CD8-positive, alpha-beta memory T cell (primary cell): Measurements from ENCODE around the gene SSMEM1. TPM values are rescaled to one million over a fixed set of nuclear protein-coding genes. Genes with fewer than 3 reads are reported as not detected.
A peak's percentile ranks its signal among the peaks of the same experiment; 100 is the strongest.
"Not testable (repeated sequence)": the region's sequence is repeated elsewhere in the genome, so short reads cannot be mapped to it uniquely, and the experiment has no call there.

Experiments
- CTCF ChIA-PET: fragments of 350-600 bp; sonication (Branson Sonifier 250); formaldehyde crosslinking; loops from one replicate; lab custom pipeline; 2021; ENCODE audit warnings: antibody characterized with exemption; lab: Charles Lee
- POLR2A ChIA-PET: fragments of 350-600 bp; sonication (Branson Sonifier 250); formaldehyde crosslinking; loops from one replicate; lab custom pipeline; 2021; ENCODE audit warnings: antibody characterized with exemption; lab: Charles Lee
- DNase-seq, 5 donors: peaks; one replicate each; pipeline versions ENCODE4 v3.0.0 to v3.0.0-alpha.2; 2020 to 2022; ENCODE audit warnings: mixed read lengths in 1 of 5
- H3K27ac ChIP-seq: one replicate; pipeline ENCODE4 v1.7.0; 2013; ENCODE audit warnings: low read depth, mild to moderate bottlenecking, low read length, moderate library complexity
- H3K27me3 ChIP-seq: 2 replicates; pipeline ENCODE4 v1.7.0; 2013; ENCODE audit warnings: low read length, mild to moderate bottlenecking; ENCODE audit not compliant: insufficient read depth, poor library complexity, severe bottlenecking
- H3K36me3 ChIP-seq: 2 replicates; pipeline ENCODE4 v1.7.0; 2013; ENCODE audit warnings: mild to moderate bottlenecking, low read length, moderate library complexity; ENCODE audit not compliant: insufficient read depth
- H3K4me1 ChIP-seq: 2 replicates; pipeline ENCODE4 v1.7.0; 2013; ENCODE audit warnings: mild to moderate bottlenecking, low read length, moderate library complexity; ENCODE audit not compliant: insufficient read depth
- H3K4me3 ChIP-seq: 2 replicates; pipeline ENCODE4 v1.7.0; 2013; ENCODE audit warnings: mild to moderate bottlenecking, low read length
- H3K9me3 ChIP-seq: 2 replicates; pipeline ENCODE4 v1.7.0; 2013; ENCODE audit warnings: mild to moderate bottlenecking, low read length
- H3K27ac Mint-ChIP-seq, 8 donors: one replicate each; pipeline ENCODE4 v1.8.0; 2020 to 2021; ENCODE audit warnings: mixed read lengths in 8 of 8, mild to moderate bottlenecking in 6 of 8, inconsistent platforms in 3 of 8, moderate library complexity in 3 of 8
- H3K27me3 Mint-ChIP-seq, 2 donors: one replicate each; pipeline ENCODE4 v1.8.0; 2020 to 2021; ENCODE audit warnings: mixed read lengths in 2 of 2, mild to moderate bottlenecking in 1 of 2, moderate library complexity in 1 of 2
- H3K36me3 Mint-ChIP-seq, 3 donors: one replicate each; pipeline ENCODE4 v1.8.0; 2020 to 2021; ENCODE audit warnings: mixed read lengths in 3 of 3, inconsistent platforms in 1 of 3, mild to moderate bottlenecking in 1 of 3
- H3K4me1 Mint-ChIP-seq, 3 donors: one replicate each; pipeline ENCODE4 v1.8.0; 2020 to 2021; ENCODE audit warnings: mixed read lengths in 3 of 3, inconsistent platforms in 1 of 3, mild to moderate bottlenecking in 1 of 3
- H3K4me3 Mint-ChIP-seq, 7 donors: one replicate each; pipeline ENCODE4 v1.8.0; 2020 to 2021; ENCODE audit warnings: mixed read lengths in 7 of 7, mild to moderate bottlenecking in 6 of 7, moderate library complexity in 4 of 7, inconsistent platforms in 2 of 7
- H3K9me3 Mint-ChIP-seq, 5 donors: one replicate each; pipeline ENCODE4 v1.8.0; 2020 to 2022; ENCODE audit warnings: mixed read lengths in 5 of 5, mild to moderate bottlenecking in 3 of 5, moderate library complexity in 2 of 5, inconsistent platforms in 1 of 5
- polyA plus RNA-seq: library from polyadenylated mRNA; unstranded; fragments of 300-500 nt; fragmentation: Illumina TruSeq; gene quantifications from one replicate; pipeline ENCODE4 v1.2.3, GENCODE V29; 2021
- total RNA-seq, 2 experiments: library from RNA; stranded (reverse); gene quantifications; one replicate each; pipeline ENCODE4 v1.2.3, GENCODE V29; 2021

The SSMEM1 gene
- total and polyA plus RNA-seq, 3 experiments from 2014 or later, result not detected

- H3K27me3 Mint-ChIP-seq, result peaks cover 3% of the 10 kb centered on the region in 2 donors
- H3K27ac Mint-ChIP-seq, result no peak overlapping the region
- no peaks in the 10 kb centered on the region for H3K4me1 Mint-ChIP-seq
- Histone ChIP-seq H3K27ac (no peak overlapping the region), H3K4me1 (no peaks in the 10 kb centered on the region), H3K27me3 (no peaks in the 10 kb centered on the region), H3K36me3 (no peaks in the 10 kb centered on the region), H3K4me3 (no peak overlapping the region), H3K9me3 (no peaks in the 10 kb centered on the region)
- H3K36me3 Mint-ChIP-seq, result no peaks in the 10 kb centered on the region
- no peak overlapping the region for H3K4me3 Mint-ChIP-seq
- peaks cover 0 to 1% (median 0%) of the 10 kb centered on the region in 5 donors for H3K9me3 Mint-ChIP-seq
- DNase-seq, result no peak
- CTCF ChIA-PET, result no interaction called here
- POLR2A ChIA-PET, result no interaction called here
Measured at GRCh38 chr7:130226333-130226732, 18.7 kb downstream of the SSMEM1 start.

- H3K4me3 ChIP-seq, result no peak overlapping the region
- Mint-ChIP-seq H3K4me3 (no peak overlapping the region), H3K27ac (no peak overlapping the region), H3K9me3 (peaks cover 0 to 1% (median 0%) of the 10 kb centered on the region in 5 donors), H3K27me3 (peaks cover 5 to 10% of the 10 kb centered on the region in 2 donors), H3K36me3 (no peaks in the 10 kb centered on the region), H3K4me1 (no peaks in the 10 kb centered on the region)
- CTCF ChIA-PET, result no interaction called here
- no peaks in the 10 kb centered on the region for H3K36me3 ChIP-seq
- POLR2A ChIA-PET, result no interaction called here
- H3K27ac ChIP-seq, result no peak overlapping the region
- DNase-seq, result no peak
- H3K4me1 ChIP-seq, result no peaks in the 10 kb centered on the region
- no peaks in the 10 kb centered on the region for H3K27me3 ChIP-seq
- no peaks in the 10 kb centered on the region for H3K9me3 ChIP-seq
Measured at GRCh38 chr7:130227883-130228575, 20.4 kb downstream of the SSMEM1 start.

GRCh38 chr7:130228840-130229502, 21.3 kb downstream of the SSMEM1 start:
- no peaks in the 10 kb centered on the region for H3K27me3 ChIP-seq
- H3K9me3 Mint-ChIP-seq, result peaks cover 0 to 1% (median 0%) of the 10 kb centered on the region in 5 donors
- H3K36me3 Mint-ChIP-seq, result no peaks in the 10 kb centered on the region
- H3K27me3 Mint-ChIP-seq, result peaks cover 5 to 10% of the 10 kb centered on the region in 2 donors
- H3K4me3 Mint-ChIP-seq, result no peak overlapping the region
- H3K27ac Mint-ChIP-seq, result no peak overlapping the region
- DNase-seq, result no peak
- no peaks in the 10 kb centered on the region for H3K4me1 ChIP-seq
- H3K4me3 ChIP-seq, result no peak overlapping the region
- H3K9me3 ChIP-seq, result no peaks in the 10 kb centered on the region
- ChIA-PET POLR2A (no interaction called here), CTCF (no interaction called here)
- no peaks in the 10 kb centered on the region for H3K4me1 Mint-ChIP-seq
- no peak overlapping the region for H3K27ac ChIP-seq
- H3K36me3 ChIP-seq, result no peaks in the 10 kb centered on the region

- H3K4me1 ChIP-seq, H3K27ac ChIP-seq, H3K9me3 Mint-ChIP-seq, H3K36me3 Mint-ChIP-seq, H3K9me3 ChIP-seq, POLR2A ChIA-PET, H3K4me3 Mint-ChIP-seq, CTCF ChIA-PET, H3K4me1 Mint-ChIP-seq, H3K36me3 ChIP-seq, H3K4me3 ChIP-seq, H3K27ac Mint-ChIP-seq, H3K27me3 ChIP-seq, DNase-seq: not testable (repeated sequence)
- peaks cover 8 to 12% of the 10 kb centered on the region in 2 donors for H3K27me3 Mint-ChIP-seq
Measured at GRCh38 chr7:130229981-130230380, 22.3 kb downstream of the SSMEM1 start.

GRCh38 chr7:130231792-130232191, 24.1 kb downstream of the SSMEM1 start:
- no peak overlapping the region for H3K27ac Mint-ChIP-seq
- H3K4me3 Mint-ChIP-seq, result no peak overlapping the region
- no peak overlapping the region for H3K4me3 ChIP-seq
- no peaks in the 10 kb centered on the region for H3K27me3 ChIP-seq
- DNase-seq, result no peak
- H3K27ac ChIP-seq, result no peak overlapping the region
- H3K27me3 Mint-ChIP-seq, result peaks cover 8 to 22% of the 10 kb centered on the region in 2 donors
- H3K4me1 ChIP-seq, result no peaks in the 10 kb centered on the region
- POLR2A ChIA-PET, result no interaction called here
- no peaks in the 10 kb centered on the region for H3K9me3 ChIP-seq
- peaks cover 0 to 1% (median 0%) of the 10 kb centered on the region in 5 donors for H3K9me3 Mint-ChIP-seq
- no peaks in the 10 kb centered on the region for H3K36me3 Mint-ChIP-seq
- CTCF ChIA-PET, result no interaction called here
- no peaks in the 10 kb centered on the region for H3K4me1 Mint-ChIP-seq
- no peaks in the 10 kb centered on the region for H3K36me3 ChIP-seq

GRCh38 chr7:130232209-130232608, 24.5 kb downstream of the SSMEM1 start:
- no peak for DNase-seq
- Mint-ChIP-seq H3K36me3 (no peaks in the 10 kb centered on the region), H3K4me3 (no peak overlapping the region), H3K9me3 (peaks cover 0 to 1% (median 0%) of the 10 kb centered on the region in 5 donors), H3K4me1 (no peaks in the 10 kb centered on the region), H3K27me3 (peaks cover 8 to 26% of the 10 kb centered on the region in 2 donors), H3K27ac (peak overlapping the region in 1 of 8 donors; percentile 75)
- no peaks in the 10 kb centered on the region for H3K27me3 ChIP-seq
- ChIA-PET POLR2A (no interaction called here), CTCF (no interaction called here)
- no peak overlapping the region for H3K27ac ChIP-seq
- no peaks in the 10 kb centered on the region for H3K36me3 ChIP-seq
- H3K4me3 ChIP-seq, result no peak overlapping the region
- H3K4me1 ChIP-seq, result no peaks in the 10 kb centered on the region
- H3K9me3 ChIP-seq, result no peaks in the 10 kb centered on the region

GRCh38 chr7:130234078-130234477, 26.4 kb downstream of the SSMEM1 start:
- Mint-ChIP-seq H3K27ac (no peak overlapping the region), H3K4me3 (no peak overlapping the region), H3K4me1 (no peaks in the 10 kb centered on the region), H3K36me3 (no peaks in the 10 kb centered on the region), H3K9me3 (peaks cover 0 to 1% (median 0%) of the 10 kb centered on the region in 5 donors), H3K27me3 (peaks cover 14 to 31% of the 10 kb centered on the region in 2 donors)
- Histone ChIP-seq H3K9me3 (no peaks in the 10 kb centered on the region), H3K4me3 (no peak overlapping the region), H3K4me1 (no peaks in the 10 kb centered on the region), H3K36me3 (no peaks in the 10 kb centered on the region), H3K27ac (no peak overlapping the region), H3K27me3 (no peaks in the 10 kb centered on the region)
- ChIA-PET CTCF (no interaction called here), POLR2A (no interaction called here)
- DNase-seq, result no peak

- CTCF ChIA-PET, result not testable (repeated sequence)
Measured at GRCh38 chr7:130236361-130236760, 28.7 kb downstream of the SSMEM1 start.

More at GRCh38 chr7:130236361-130236760, 28.7 kb downstream of the SSMEM1 start:
- H3K27me3 ChIP-seq, H3K4me3 Mint-ChIP-seq, DNase-seq, H3K9me3 ChIP-seq, H3K36me3 Mint-ChIP-seq, H3K9me3 Mint-ChIP-seq, H3K4me3 ChIP-seq, POLR2A ChIA-PET, H3K36me3 ChIP-seq, H3K4me1 ChIP-seq, H3K27ac Mint-ChIP-seq, H3K4me1 Mint-ChIP-seq, H3K27ac ChIP-seq: not testable (repeated sequence)
- peaks cover 10 to 29% of the 10 kb centered on the region in 2 donors for H3K27me3 Mint-ChIP-seq
